PFSK-1 (cell line): ENCODE measurements around the gene TP53INP2.

ENCODE experiments used
- FOXP2 ChIP-seq: optimal IDR thresholded peaks from 2 replicates; pipeline ENCODE3; 2011; ENCODE audit warnings: borderline replicate concordance, control low read depth, inconsistent platforms; ENCODE audit not compliant: insufficient read depth; ENCODE audit errors: extremely low read length, extremely low read depth
- POLR2AphosphoS5 ChIP-seq: IDR thresholded peaks from 2 replicates; pipeline ENCODE4 v1.6.1; 2012; ENCODE audit warnings: low read depth, mild to moderate bottlenecking, control low read depth, low read length, moderate library complexity
- REST ChIP-seq, 2 experiments: IDR thresholded peaks; 2 replicates each; pipeline versions ENCODE4 v1.6.1 to v1.8.0; 2011 to 2012; ENCODE audit warnings: low read depth in 2 of 2, low read length in 2 of 2, control low read depth in 1 of 2, inconsistent platforms in 1 of 2, mild to moderate bottlenecking in 1 of 2, moderate library complexity in 1 of 2; ENCODE audit not compliant: insufficient read depth in 1 of 2
- SIN3A ChIP-seq: IDR thresholded peaks from 2 replicates; pipeline ENCODE4 v1.6.1; 2012; ENCODE audit warnings: mild to moderate bottlenecking, low read length, moderate library complexity, borderline replicate concordance; ENCODE audit not compliant: insufficient read depth
- TAF1 ChIP-seq: IDR thresholded peaks from 2 replicates; pipeline ENCODE4 v1.6.1; 2012; ENCODE audit warnings: low read length, control low read depth, borderline replicate concordance; ENCODE audit not compliant: insufficient read depth

GRCh38 chr20:34663213-34663943, 40.8 kb upstream of the TP53INP2 start:
- TF ChIP-seq TAF1 (no peak), POLR2AphosphoS5 (no peak), SIN3A (no peak), REST (IDR thresholded peaks at IDR 0.05; ENCODE audit: insufficient read depth in 1 of 2, low read depth in 2 of 2, low read length in 2 of 2) (no peak), FOXP2 (no peak)
